Coronary artery (tissue), 2 donors: ENCODE results near the gene MYH8.

Experiments
- DNase-seq: peaks from one replicate; pipeline ENCODE4 v3.0.0-alpha.2; 2017; ENCODE audit warnings: low spot score
- H3K27ac ChIP-seq, 2 donors: fragments of 200-600 bp; sonication (generic); one replicate each; pipeline ENCODE4 v1.5.1; 2016 to 2019
- H3K4me3 ChIP-seq: fragments of 200-600 bp; sonication (generic); 2 replicates; pipeline ENCODE4 v1.5.1; 2016; ENCODE audit warnings: mild to moderate bottlenecking, moderate library complexity
- CTCF ChIP-seq: fragments of 200-600 bp; sonication (generic); IDR thresholded peaks from one replicate; pipeline ENCODE4 v1.5.1; 2019; ENCODE audit warnings: antibody characterized with exemption

MYH8 gene

GRCh38 chr17:10344816-10345215 lies 76.9 kb downstream of the MYH8 start:
- TF ChIP-seq CTCF: no peak
- Histone ChIP-seq H3K4me3 (no peak overlapping the region), H3K27ac (no peak overlapping the region)
- no peak for DNase-seq
